Neural crest cell (in vitro differentiated cells): ENCODE results near the gene DIS3L2. TPM values are rescaled to one million over a fixed set of nuclear protein-coding genes. Genes with fewer than 3 reads are reported as not detected.
"Not testable (repeated sequence)": the region's sequence is repeated elsewhere in the genome, so short reads cannot be mapped to it uniquely, and the experiment has no call there.

Source experiments
- DNase-seq: peaks from one replicate; pipeline ENCODE4 v3.0.0; 2021; ENCODE audit warnings: low read depth, mixed read lengths, low spot score
- H3K27ac Mint-ChIP-seq: one replicate; pipeline ENCODE4 v1.8.0; 2021; ENCODE audit warnings: mild to moderate bottlenecking, mixed read lengths; ENCODE audit not compliant: unreplicated experiment
- H3K27me3 Mint-ChIP-seq: 2 replicates; pipeline ENCODE4 v1.8.0; 2021; ENCODE audit warnings: low read depth, mild to moderate bottlenecking, mixed read lengths
- H3K36me3 Mint-ChIP-seq: 2 replicates; pipeline ENCODE4 v1.8.0; 2021; ENCODE audit warnings: low read depth, mild to moderate bottlenecking, mixed read lengths
- H3K4me1 Mint-ChIP-seq: 2 replicates; pipeline ENCODE4 v1.8.0; 2021; ENCODE audit warnings: mixed read lengths
- H3K4me3 Mint-ChIP-seq: one replicate; pipeline ENCODE4 v1.8.0; 2021; ENCODE audit warnings: mild to moderate bottlenecking, mixed read lengths
- H3K9me3 Mint-ChIP-seq: 2 replicates; pipeline ENCODE4 v1.8.0; 2021; ENCODE audit warnings: mixed read lengths
- CTCF ChIP-seq: fragments of 200-600 bp; sonication (generic); conservative IDR thresholded peaks from 2 replicates; pipeline ENCODE4 v1.5.0; 2021; ENCODE audit warnings: antibody characterized with exemption, mild to moderate bottlenecking
- total RNA-seq: library from RNA; stranded (reverse); gene quantifications from 2 replicates; pipeline ENCODE4 v1.2.1, GENCODE V29; 2021

DIS3L2 gene
- total RNA-seq, 1 donor from 2014 or later, result 51.9 TPM

DNA sequence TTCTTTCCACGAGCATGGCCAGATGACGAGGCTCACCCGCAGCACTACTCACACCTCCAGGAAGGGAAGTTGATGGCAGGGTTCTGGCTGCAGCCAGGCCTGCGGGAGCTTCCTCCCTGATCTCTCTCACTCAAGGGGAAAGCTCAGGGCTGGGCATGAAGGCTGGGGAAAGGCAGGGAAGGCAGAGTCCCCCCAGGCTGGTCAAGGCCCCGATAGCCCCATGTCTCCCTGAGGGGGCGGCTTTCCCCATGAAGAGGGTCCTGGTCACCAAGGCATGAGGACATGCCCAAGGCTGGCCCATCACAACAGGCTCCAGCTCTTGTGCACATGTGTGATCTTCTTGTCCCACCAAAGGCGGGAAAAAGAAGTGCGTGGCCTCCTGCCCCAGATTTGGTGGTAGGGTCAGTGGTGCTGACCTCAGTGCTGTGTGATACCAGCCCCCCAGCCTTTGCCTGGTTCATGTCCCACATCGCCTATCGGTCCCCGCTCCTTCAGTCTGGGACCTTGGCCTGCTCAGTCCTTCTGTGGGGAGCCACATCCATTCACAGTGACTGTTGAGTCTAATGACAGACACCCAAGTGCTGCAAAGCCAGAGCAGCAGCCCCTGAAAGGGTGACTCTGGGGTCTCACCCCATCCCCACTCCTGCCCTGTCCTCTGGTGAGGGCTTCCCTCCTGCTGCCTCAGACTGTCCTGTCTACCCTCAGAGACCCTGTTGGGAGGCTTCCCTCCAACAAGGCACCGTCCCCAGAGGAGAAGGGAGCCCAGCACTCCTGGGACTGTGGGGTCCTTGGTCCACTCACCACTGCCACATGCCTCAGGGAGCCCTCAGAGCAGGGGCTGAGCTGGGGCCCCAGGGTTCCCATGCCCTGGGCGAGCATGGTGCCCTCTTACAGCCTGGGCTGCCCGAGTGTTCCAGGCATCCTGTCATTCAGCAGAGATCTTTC lies 367.3 kb downstream of the DIS3L2 start:
- Mint-ChIP-seq H3K9me3 (no peaks in the 10 kb centered on the region), H3K36me3 (no peaks in the 10 kb centered on the region), H3K27ac (no peak overlapping the region), H3K4me1 (peaks cover 5% of the 10 kb centered on the region), H3K27me3 (no peaks in the 10 kb centered on the region), H3K4me3 (no peak overlapping the region)
- DNase-seq, result no peak
- no peak for TF ChIP-seq CTCF

DNA sequence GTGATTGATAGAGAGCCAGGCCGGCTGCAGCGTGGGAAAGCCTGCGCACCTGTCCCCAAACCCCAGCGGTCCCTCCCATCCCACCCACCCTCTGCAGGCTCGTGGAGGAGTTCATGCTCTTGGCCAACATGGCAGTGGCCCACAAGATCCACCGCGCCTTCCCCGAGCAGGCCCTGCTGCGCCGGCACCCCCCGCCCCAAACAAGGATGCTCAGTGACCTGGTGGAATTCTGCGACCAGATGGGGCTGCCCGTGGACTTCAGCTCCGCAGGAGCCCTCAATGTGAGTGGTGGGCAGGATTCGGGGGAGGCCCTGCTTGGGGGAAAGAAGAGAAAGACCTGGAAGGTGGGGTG lies 368.2 kb downstream of the DIS3L2 start:
- Mint-ChIP-seq H3K4me3 (no peak overlapping the region), H3K27me3 (no peaks in the 10 kb centered on the region), H3K27ac (no peak overlapping the region), H3K9me3 (no peaks in the 10 kb centered on the region), H3K4me1 (peaks cover 5% of the 10 kb centered on the region), H3K36me3 (no peaks in the 10 kb centered on the region)
- DNase-seq, result no peak
- no peak for TF ChIP-seq CTCF

DNA sequence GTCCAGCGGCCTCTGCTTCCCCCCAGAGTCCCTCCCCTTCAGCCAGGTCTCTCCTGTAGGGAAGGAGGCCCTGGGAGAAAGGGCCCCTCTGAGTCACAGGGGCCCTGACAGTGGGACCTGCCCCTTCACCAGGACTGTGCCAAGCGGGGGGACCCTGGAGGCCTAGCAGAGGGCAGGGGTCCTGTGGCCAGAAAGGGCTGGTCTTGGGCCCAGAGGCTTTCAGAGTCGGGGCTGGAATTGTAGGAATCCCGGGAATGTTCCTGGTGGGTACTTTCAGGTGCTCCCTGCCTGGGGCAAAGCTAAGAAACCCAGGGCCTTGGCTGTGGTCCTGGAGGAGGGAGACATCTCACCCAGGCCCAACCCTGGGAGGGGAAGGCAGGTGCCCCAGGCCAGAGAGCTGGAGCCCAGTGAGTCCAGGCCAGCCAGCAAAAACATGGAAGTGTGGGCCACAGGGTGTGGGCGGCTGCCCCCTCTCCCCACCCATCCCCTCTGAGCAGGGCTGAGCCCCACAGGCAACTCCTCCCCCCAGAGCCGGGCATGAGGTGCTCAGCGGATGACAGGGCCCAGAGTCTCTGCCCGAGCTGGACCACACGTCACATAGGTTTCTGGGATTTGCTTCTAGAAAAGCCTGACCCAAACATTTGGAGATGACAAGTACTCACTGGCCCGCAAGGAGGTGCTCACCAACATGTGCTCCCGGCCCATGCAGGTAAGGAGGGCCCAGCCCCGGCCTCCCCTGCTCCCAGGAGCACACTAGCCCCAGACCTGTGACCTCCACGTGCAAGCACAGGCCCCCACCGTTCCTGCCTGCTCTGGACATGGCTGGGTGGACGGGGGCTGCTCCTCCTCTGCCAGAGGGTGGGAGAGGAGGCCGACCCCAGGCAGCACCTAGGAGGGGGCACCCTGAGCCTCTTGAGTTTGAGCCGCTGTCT lies 368.8 kb downstream of the DIS3L2 start:
- Mint-ChIP-seq H3K4me3 (no peak overlapping the region), H3K27ac (no peak overlapping the region), H3K9me3 (no peaks in the 10 kb centered on the region), H3K4me1 (peaks cover 5% of the 10 kb centered on the region), H3K36me3 (no peaks in the 10 kb centered on the region), H3K27me3 (no peaks in the 10 kb centered on the region)
- DNase-seq, result no peak
- no peak for TF ChIP-seq CTCF

DNA sequence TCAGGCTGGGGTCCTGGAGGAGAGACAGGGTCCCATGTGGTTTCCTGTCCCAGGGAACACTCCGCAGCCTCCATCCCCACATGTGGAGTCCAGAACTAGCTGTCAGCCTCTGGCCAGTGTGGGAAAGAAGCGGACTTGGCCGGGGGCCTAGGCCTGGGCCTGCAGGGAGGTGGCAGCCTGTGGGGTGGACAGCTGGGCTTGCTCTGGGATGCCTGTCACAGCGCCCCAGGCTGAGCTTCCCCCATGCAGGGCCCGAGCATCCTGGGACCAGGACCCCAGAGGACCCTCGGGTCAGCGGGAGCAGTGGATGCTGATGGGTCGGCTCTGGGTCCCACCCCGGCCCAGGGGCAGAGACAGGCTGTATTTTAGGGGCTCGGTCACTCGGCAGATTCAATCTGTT lies 369.5 kb downstream of the DIS3L2 start:
- not testable (repeated sequence) for H3K36me3 Mint-ChIP-seq, H3K4me1 Mint-ChIP-seq, H3K4me3 Mint-ChIP-seq, H3K9me3 Mint-ChIP-seq, H3K27ac Mint-ChIP-seq, DNase-seq, H3K27me3 Mint-ChIP-seq

DNA sequence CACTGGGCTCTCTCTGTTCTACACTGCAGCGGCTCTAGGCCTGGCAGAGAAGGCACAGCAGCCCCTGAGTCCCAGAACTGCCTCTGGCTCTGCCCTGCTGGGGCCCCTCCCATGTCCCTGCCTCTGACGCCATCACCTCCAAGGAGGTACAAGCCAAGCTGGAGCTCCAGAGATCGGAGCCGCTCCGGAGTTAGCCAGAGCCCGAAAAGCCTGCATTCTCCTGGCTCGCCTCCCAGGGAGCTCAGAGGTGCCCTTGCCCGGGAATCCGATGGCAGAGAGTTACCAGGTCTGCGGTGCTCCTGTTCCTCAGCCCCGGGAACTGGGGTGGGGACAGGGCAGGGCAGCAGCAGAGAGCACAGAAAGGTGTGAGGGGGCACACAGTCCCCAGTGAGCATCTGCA lies 370.1 kb downstream of the DIS3L2 start:
- H3K4me1 Mint-ChIP-seq, H3K27me3 Mint-ChIP-seq, H3K9me3 Mint-ChIP-seq, H3K27ac Mint-ChIP-seq, H3K4me3 Mint-ChIP-seq, DNase-seq, H3K36me3 Mint-ChIP-seq: not testable (repeated sequence)

DNA sequence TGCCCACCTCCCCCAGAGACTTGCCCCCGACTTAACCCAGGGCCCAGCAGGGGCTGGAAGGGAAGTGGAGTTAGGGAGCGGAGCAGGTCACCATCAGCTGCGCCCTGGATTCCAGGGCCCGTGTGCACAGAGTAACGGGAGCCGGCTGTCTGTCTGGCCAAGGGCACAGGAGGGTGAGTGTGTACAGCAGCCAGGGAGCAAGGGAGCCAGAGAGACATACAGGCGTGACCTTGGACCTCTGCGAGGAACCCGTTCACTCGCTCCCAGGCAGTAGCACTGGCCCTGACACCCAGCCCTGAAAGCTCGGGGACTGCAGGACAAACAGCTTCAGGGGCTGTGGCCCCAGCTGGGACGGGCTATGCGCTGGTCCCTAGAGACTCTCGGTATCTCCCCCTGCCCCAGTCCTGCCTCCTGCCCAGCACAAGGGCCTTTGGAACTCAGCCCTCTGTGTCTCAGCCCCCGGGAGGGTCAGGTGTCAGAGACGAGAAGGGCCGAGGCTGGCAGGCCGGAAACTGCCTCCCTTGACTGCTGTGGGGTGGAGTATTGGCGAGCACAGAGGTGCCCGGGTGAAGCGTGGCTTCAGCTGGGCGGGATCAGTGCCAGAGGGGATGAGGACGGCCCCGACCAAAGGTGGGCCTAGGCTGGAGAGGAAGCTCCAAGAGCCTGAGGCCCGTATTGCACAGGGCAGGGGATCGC lies 370.9 kb downstream of the DIS3L2 start:
- H3K9me3 Mint-ChIP-seq, H3K36me3 Mint-ChIP-seq, H3K27me3 Mint-ChIP-seq, H3K4me1 Mint-ChIP-seq, H3K27ac Mint-ChIP-seq, DNase-seq, H3K4me3 Mint-ChIP-seq: not testable (repeated sequence)
